Adipose tissue (tissue), 3 donors: Measurements from ENCODE around the gene TNFRSF18. TPM values are rescaled to one million over a fixed set of nuclear protein-coding genes. Genes with fewer than 3 reads are reported as not detected.
A peak's percentile ranks its signal among the peaks of the same experiment; 100 is the strongest.
"Not testable (repeated sequence)": the region's sequence is repeated elsewhere in the genome, so short reads cannot be mapped to it uniquely, and the experiment has no call there.

ENCODE experiments used
- H3K27ac ChIP-seq: one replicate; pipeline ENCODE4 v1.5.1; 2013; ENCODE audit warnings: low read depth, low read length
- WGBS, 3 donors: extraction: QIAGEN DNeasy Blood & Tissue Kit; methylation state at CpG; one replicate each; pipeline ENCODE4 v1.1.7; 2013; 5-methylcytosine and 5-hydroxymethylcytosine counted together
- polyA plus RNA-seq, 3 donors: library from polyadenylated mRNA; stranded (reverse); fragments of 200-250 nt; gene quantifications; one replicate each; pipeline ENCODE4 v1.2.3, GENCODE V29; 2013
- donor health status: healthy with polysubstance abuse.
- donor health status: Bipolar disorder and iron deficiency.
- donor health status: healthy.

The TNFRSF18 gene
- 1 to 10 TPM in 1 of 3 donors, under 1 TPM in 1, not detected in 1; 0.45 to 1.4 TPM for polyA plus RNA-seq

- 6 to 8% (median 7%) methylated on average over 42 to 49 of the region's 49 CpGs for WGBS, 3 donors
- no peak within 1 kb of the TSS for H3K27ac ChIP-seq
Measured at GRCh38 chr1:1206376-1206965, at the start of gene TNFRSF18. TNFRSF18 (minus strand) TSS chr1:1206592; CDS start chr1:1206571, 21 bp downstream.

- no peak overlapping the region for H3K27ac ChIP-seq
- 91 to 94% (median 91%) methylated on average over 10 of the region's 10 CpGs for WGBS, 3 donors
Measured at GRCh38 chr1:1255611-1256010, 49.2 kb upstream of the TNFRSF18 start.

GRCh38 chr1:1255078-1255477, 48.7 kb upstream of the TNFRSF18 start:
- 94 to 95% (median 94%) methylated on average over 26 of the region's 26 CpGs for WGBS, 3 donors
- H3K27ac ChIP-seq = no peak overlapping the region

- no peak overlapping the region for H3K27ac ChIP-seq
Measured at GRCh38 chr1:1254667-1254998, 48.2 kb upstream of the TNFRSF18 start.

GRCh38 chr1:1253972-1254666, 47.7 kb upstream of the TNFRSF18 start:
- 96% methylated on average over 47 to 50 of the region's 50 CpGs for WGBS, 3 donors
- H3K27ac ChIP-seq = no peak overlapping the region

More at GRCh38 chr1:1254667-1254998, 48.2 kb upstream of the TNFRSF18 start:
- 85 to 90% (median 89%) methylated on average over 21 of the region's 21 CpGs for WGBS, 3 donors

- 80 to 90% (median 87%) methylated on average over 12 of the region's 12 CpGs for WGBS, 3 donors
- H3K27ac ChIP-seq = no peak overlapping the region
Measured at GRCh38 chr1:1253314-1253713, 46.9 kb upstream of the TNFRSF18 start.

GRCh38 chr1:1250786-1251284, 44.4 kb upstream of the TNFRSF18 start:
- no peak overlapping the region for H3K27ac ChIP-seq
- WGBS, 3 donors = 67 to 84% (median 73%) methylated on average over 16 of the region's 16 CpGs

GRCh38 chr1:1248009-1248913, 41.9 kb upstream of the TNFRSF18 start:
- WGBS, 3 donors = 89 to 93% (median 91%) methylated on average over 20 to 21 of the region's 21 CpGs
- not testable (repeated sequence) for H3K27ac ChIP-seq

- WGBS, 3 donors = 60 to 72% (median 67%) methylated on average over 18 to 25 of the region's 25 CpGs
- peak overlapping the region; percentile 38 for H3K27ac ChIP-seq
Measured at GRCh38 chr1:1247341-1247913, 41.0 kb upstream of the TNFRSF18 start.

GRCh38 chr1:1246577-1247340, 40.4 kb upstream of the TNFRSF18 start, which contains the start of gene C1QTNF12:
C1QTNF12 (minus strand) TSS chr1:1246722; CDS start chr1:1246690, 32 bp downstream.
- 4 to 9% (median 5%) methylated on average over 19 to 74 of the region's 74 CpGs for WGBS, 3 donors

GRCh38 chr1:1245817-1246576, 39.6 kb upstream of the TNFRSF18 start:
- H3K27ac ChIP-seq = no peak overlapping the region
- 34 to 37% (median 36%) methylated on average over 37 to 45 of the region's 45 CpGs for WGBS, 3 donors

More at GRCh38 chr1:1246577-1247340, 40.4 kb upstream of the TNFRSF18 start, which contains the start of gene C1QTNF12:
- H3K27ac ChIP-seq = peak within 1 kb of the TSS; percentile 38

- 65 to 85% (median 77%) methylated on average over 18 to 23 of the region's 23 CpGs for WGBS, 3 donors
- H3K27ac ChIP-seq = no peak overlapping the region
Measured at GRCh38 chr1:1245178-1245816, 38.9 kb upstream of the TNFRSF18 start.

GRCh38 chr1:1244192-1244811, 37.9 kb upstream of the TNFRSF18 start:
- 62 to 69% (median 64%) methylated on average over 25 to 30 of the region's 30 CpGs for WGBS, 3 donors
- no peak overlapping the region for H3K27ac ChIP-seq

GRCh38 chr1:1243807-1244191, 37.4 kb upstream of the TNFRSF18 start:
- H3K27ac ChIP-seq = no peak overlapping the region
- WGBS, 3 donors = 59 to 74% (median 61%) methylated on average over 19 to 23 of the region's 23 CpGs

GRCh38 chr1:1243266-1243660, 36.9 kb upstream of the TNFRSF18 start:
- WGBS, 3 donors = 90 to 92% (median 91%) methylated on average over 18 to 23 of the region's 23 CpGs
- no peak overlapping the region for H3K27ac ChIP-seq
